CD4-positive, alpha-beta T cell (primary cell): Measurements from ENCODE around the gene CDH20. TPM values are rescaled to one million over a fixed set of nuclear protein-coding genes. Genes with fewer than 3 reads are reported as not detected.

ENCODE experiments used
- ATAC-seq: fragments of 200-7000 bp; cut with Tn5 transposase; one replicate; pipeline ENCODE4 v1.10.0; 2022; ENCODE audit warnings: mild to moderate bottlenecking; ENCODE audit not compliant: poor library complexity
- CTCF ChIA-PET: fragments of 350-600 bp; sonication (Branson Sonifier 250); formaldehyde crosslinking; loops from one replicate; lab custom pipeline; 2021; ENCODE audit warnings: antibody characterized with exemption, inconsistent platforms; lab: Charles Lee
- POLR2A ChIA-PET: fragments of 350-600 bp; sonication (Branson Sonifier 250); formaldehyde crosslinking; loops from one replicate; lab custom pipeline; 2021; ENCODE audit warnings: antibody characterized with exemption, inconsistent platforms; lab: Charles Lee
- DNase-seq, 14 experiments: peaks; one replicate each; pipeline ENCODE4 v3.0.0-alpha.2; 2013 to 2020; ENCODE audit warnings: mixed read lengths in 2 of 14
- H3K27ac ChIP-seq, 2 donors: one replicate each; pipeline versions ENCODE4 v1.5.1 to v1.7.0; 2013; ENCODE audit warnings: low read length in 2 of 2, low read depth in 1 of 2, mild to moderate bottlenecking in 1 of 2
- H3K27me3 ChIP-seq, 2 experiments: 1 replicate in 1 of 2; 2 replicates in 1 of 2; pipeline versions ENCODE4 v1.6.1 to v1.7.0; 2013; ENCODE audit warnings: low read length in 2 of 2, control low read depth in 1 of 2, mild to moderate bottlenecking in 1 of 2, moderate library complexity in 1 of 2; ENCODE audit not compliant: insufficient read depth in 2 of 2, control insufficient read depth in 1 of 2
- H3K36me3 ChIP-seq: one replicate; pipeline ENCODE4 v1.6.1; 2013; ENCODE audit warnings: low read length, control low read depth; ENCODE audit not compliant: insufficient read depth
- H3K4me1 ChIP-seq: one replicate; pipeline ENCODE4 v1.6.1; 2013; ENCODE audit warnings: low read length, control low read depth; ENCODE audit not compliant: insufficient read depth
- H3K4me3 ChIP-seq: one replicate; pipeline ENCODE4 v1.5.1; 2013; ENCODE audit warnings: mild to moderate bottlenecking, low read length, moderate library complexity
- H3K9me3 ChIP-seq, 2 experiments: 1 replicate in 1 of 2; 2 replicates in 1 of 2; pipeline versions ENCODE4 v1.6.1 to v1.7.0; 2013; ENCODE audit warnings: low read length in 2 of 2, mild to moderate bottlenecking in 2 of 2, control low read depth in 1 of 2, moderate library complexity in 1 of 2; ENCODE audit not compliant: control insufficient read depth in 1 of 2, insufficient read depth in 1 of 2
- H3K27ac Mint-ChIP-seq: one replicate; pipeline ENCODE4 v1.8.0; 2020; ENCODE audit warnings: mixed read lengths
- H3K27me3 Mint-ChIP-seq: one replicate; pipeline ENCODE4 v1.8.0; 2021; ENCODE audit warnings: mixed read lengths
- H3K36me3 Mint-ChIP-seq: one replicate; pipeline ENCODE4 v1.8.0; 2021; ENCODE audit warnings: low read depth, mixed read lengths
- H3K4me1 Mint-ChIP-seq: one replicate; pipeline ENCODE4 v1.8.0; 2021; ENCODE audit warnings: low read depth, mixed read lengths
- H3K4me3 Mint-ChIP-seq: one replicate; pipeline ENCODE4 v1.8.0; 2020; ENCODE audit warnings: mild to moderate bottlenecking, mixed read lengths
- H3K9me3 Mint-ChIP-seq: one replicate; pipeline ENCODE4 v1.8.0; 2020; ENCODE audit warnings: mixed read lengths
- intact Hi-C, 2 experiments: fragments of 100-400 bp; cut with DNase I in 1 of 2; cut with micrococcal nuclease in 1 of 2; formaldehyde crosslinking; loops; one replicate each; pipeline versions ENCODE4 v1.15.1 to v1.9.0; 2023 to 2025; cut with DNase I, micrococcal nuclease
- total RNA-seq, 174 experiments: library from RNA in 2 of 174; stranded (reverse) in 2 of 174; gene quantifications; one replicate each; pipeline ENCODE4 v1.2.3 and lab custom pipeline; 2021 to 2026
- TF ChIP-seq, protein P1 (sequence below): fragments of 200-600 bp; IDR thresholded peaks from one replicate; pipeline ENCODE4 v1.8.0; 2022; ENCODE audit warnings: antibody characterized with exemption, mild to moderate bottlenecking

CDH20 gene
- total RNA-seq, 2 experiments from 2014 or later, result 0.16 to 0.39 TPM

GRCh38 chr18:61597316-61597715 lies 264.1 kb downstream of the CDH20 start:
- no peak overlapping the region for H3K27ac ChIP-seq
- ATAC-seq, result no peak
- TF ChIP-seq, protein P1, sequence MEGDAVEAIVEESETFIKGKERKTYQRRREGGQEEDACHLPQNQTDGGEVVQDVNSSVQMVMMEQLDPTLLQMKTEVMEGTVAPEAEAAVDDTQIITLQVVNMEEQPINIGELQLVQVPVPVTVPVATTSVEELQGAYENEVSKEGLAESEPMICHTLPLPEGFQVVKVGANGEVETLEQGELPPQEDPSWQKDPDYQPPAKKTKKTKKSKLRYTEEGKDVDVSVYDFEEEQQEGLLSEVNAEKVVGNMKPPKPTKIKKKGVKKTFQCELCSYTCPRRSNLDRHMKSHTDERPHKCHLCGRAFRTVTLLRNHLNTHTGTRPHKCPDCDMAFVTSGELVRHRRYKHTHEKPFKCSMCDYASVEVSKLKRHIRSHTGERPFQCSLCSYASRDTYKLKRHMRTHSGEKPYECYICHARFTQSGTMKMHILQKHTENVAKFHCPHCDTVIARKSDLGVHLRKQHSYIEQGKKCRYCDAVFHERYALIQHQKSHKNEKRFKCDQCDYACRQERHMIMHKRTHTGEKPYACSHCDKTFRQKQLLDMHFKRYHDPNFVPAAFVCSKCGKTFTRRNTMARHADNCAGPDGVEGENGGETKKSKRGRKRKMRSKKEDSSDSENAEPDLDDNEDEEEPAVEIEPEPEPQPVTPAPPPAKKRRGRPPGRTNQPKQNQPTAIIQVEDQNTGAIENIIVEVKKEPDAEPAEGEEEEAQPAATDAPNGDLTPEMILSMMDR, result no peak
- no peaks in the 10 kb centered on the region for H3K9me3 Mint-ChIP-seq
- H3K27me3 Mint-ChIP-seq, result peaks cover 18% of the 10 kb centered on the region
- H3K36me3 Mint-ChIP-seq, result no peaks in the 10 kb centered on the region
- intact Hi-C loops, result no loop called here
- no peaks in the 10 kb centered on the region for H3K9me3 ChIP-seq
- peaks cover 0 to 1% of the 10 kb centered on the region in 2 experiments for H3K27me3 ChIP-seq
- ChIA-PET POLR2A (no interaction called here), CTCF (no interaction called here)
- no peak for DNase-seq
- H3K27ac Mint-ChIP-seq, result no peak overlapping the region
- H3K4me1 ChIP-seq, result no peaks in the 10 kb centered on the region
- H3K36me3 ChIP-seq, result no peaks in the 10 kb centered on the region
- no peak overlapping the region for H3K4me3 Mint-ChIP-seq
- H3K4me3 ChIP-seq, result no peak overlapping the region
- H3K4me1 Mint-ChIP-seq, result no peaks in the 10 kb centered on the region

DNA sequence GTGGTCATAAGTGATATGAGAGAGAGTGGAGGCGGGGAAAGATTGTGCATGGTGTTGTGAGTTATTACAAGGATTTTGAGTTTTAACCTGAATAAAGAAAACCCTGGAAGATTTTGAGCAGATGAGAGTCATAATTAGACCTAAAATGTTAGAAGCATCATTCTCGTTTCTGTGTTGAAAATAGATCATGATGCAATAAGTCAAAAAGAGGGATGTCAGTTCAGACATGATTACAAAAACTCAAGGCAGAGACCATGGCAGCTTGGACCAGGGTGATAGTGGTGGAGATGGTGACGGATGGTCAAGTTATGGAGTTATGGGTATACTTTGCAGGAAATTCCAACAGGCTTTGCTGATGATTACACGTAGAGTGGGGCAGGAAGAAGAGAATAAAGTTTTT lies 267.2 kb downstream of the CDH20 start:
- POLR2A ChIA-PET, result no interaction called here
- CTCF ChIA-PET, result no interaction called here
- no peak overlapping the region for H3K27ac Mint-ChIP-seq

DNA sequence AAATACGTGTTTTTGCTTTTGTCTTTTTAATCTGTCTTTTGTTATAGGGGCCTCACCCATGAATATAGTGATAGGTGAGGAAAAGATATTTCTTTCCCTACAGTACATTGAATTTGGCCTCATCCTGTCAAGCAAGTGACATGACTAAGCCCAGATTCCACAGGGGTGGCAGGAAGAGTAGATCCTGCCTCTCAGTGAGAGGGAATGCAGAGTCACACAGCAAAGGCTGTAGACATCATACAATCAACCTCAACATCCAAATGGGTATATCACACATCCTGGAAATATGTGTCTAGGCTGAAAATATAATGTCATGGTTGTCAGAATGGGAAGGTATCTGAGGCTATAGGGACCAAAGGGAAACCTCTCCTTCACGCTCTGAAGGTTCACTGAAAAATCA lies 269.6 kb downstream of the CDH20 start:
- POLR2A ChIA-PET, result no interaction called here
- intact Hi-C loops, result no loop called here
- Histone ChIP-seq H3K27ac (no peak overlapping the region), H3K4me3 (no peak overlapping the region), H3K36me3 (no peaks in the 10 kb centered on the region), H3K27me3 (peaks cover 8 to 9% of the 10 kb centered on the region in 2 experiments), H3K9me3 (no peaks in the 10 kb centered on the region), H3K4me1 (no peaks in the 10 kb centered on the region)
- H3K4me1 Mint-ChIP-seq, result no peaks in the 10 kb centered on the region
- TF ChIP-seq, protein P1, result no peak
- ATAC-seq (no peak), DNase-seq (no peak)
- H3K27me3 Mint-ChIP-seq, result peaks cover 64% of the 10 kb centered on the region
- H3K36me3 Mint-ChIP-seq, result no peaks in the 10 kb centered on the region
- H3K4me3 Mint-ChIP-seq, result no peak overlapping the region
- no peak overlapping the region for H3K27ac Mint-ChIP-seq
- CTCF ChIA-PET, result no interaction called here
- H3K9me3 Mint-ChIP-seq, result no peaks in the 10 kb centered on the region

More for the DNA sequence above, 267.2 kb downstream of the CDH20 start:
- ATAC-seq (no peak), DNase-seq (no peak)
- H3K9me3 Mint-ChIP-seq, result no peaks in the 10 kb centered on the region
- no peak overlapping the region for H3K4me3 ChIP-seq
- intact Hi-C loops, result no loop called here
- no peaks in the 10 kb centered on the region for H3K36me3 Mint-ChIP-seq
- no peaks in the 10 kb centered on the region for H3K4me1 ChIP-seq
- no peak overlapping the region for H3K4me3 Mint-ChIP-seq
- peaks cover 6 to 8% of the 10 kb centered on the region in 2 experiments for H3K27me3 ChIP-seq
- TF ChIP-seq, protein P1, result no peak
- H3K36me3 ChIP-seq, result no peaks in the 10 kb centered on the region
- H3K4me1 Mint-ChIP-seq, result no peaks in the 10 kb centered on the region
- no peaks in the 10 kb centered on the region for H3K9me3 ChIP-seq
- H3K27ac ChIP-seq, result no peak overlapping the region
- H3K27me3 Mint-ChIP-seq, result peaks cover 49% of the 10 kb centered on the region
